Neural progenitor cell (in vitro differentiated cells): Measurements from ENCODE around the gene MORN4. TPM values are rescaled to one million over a fixed set of nuclear protein-coding genes. Genes with fewer than 3 reads are reported as not detected.

ENCODE experiments used
- DNase-seq: peaks from one replicate; pipeline ENCODE4 v3.0.0-alpha.2; 2016; ENCODE audit warnings: low spot score
- H2AFZ ChIP-seq: fragments of 200-600 bp; sonication (generic); replicated peaks from 2 replicates; pipeline ENCODE4 v1.6.1; 2016; ENCODE audit warnings: antibody characterized with exemption
- H3F3A ChIP-seq: fragments of 200-600 bp; sonication (generic); 2 replicates; pipeline ENCODE4 v1.6.1; 2016; ENCODE audit warnings: antibody characterized with exemption, low read depth
- H3K27ac ChIP-seq: fragments of 200-600 bp; sonication (generic); 2 replicates; pipeline ENCODE4 v1.5.1; 2016; ENCODE audit warnings: mild to moderate bottlenecking
- H3K27me3 ChIP-seq: fragments of 200-600 bp; sonication (generic); 2 replicates; pipeline ENCODE4 v1.6.1; 2016; ENCODE audit warnings: mild to moderate bottlenecking, moderate library complexity
- H3K36me3 ChIP-seq: fragments of 200-600 bp; sonication (generic); 2 replicates; pipeline ENCODE4 v1.5.1; 2016
- H3K4me1 ChIP-seq: fragments of 200-600 bp; sonication (generic); 2 replicates; pipeline ENCODE4 v1.6.1; 2016; ENCODE audit warnings: mixed run types
- H3K4me2 ChIP-seq: fragments of 200-600 bp; sonication (generic); 2 replicates; pipeline ENCODE4 v1.6.1; 2016
- H3K4me3 ChIP-seq: fragments of 200-600 bp; sonication (generic); 2 replicates; pipeline ENCODE4 v1.5.1; 2016
- H3K79me2 ChIP-seq: fragments of 200-600 bp; sonication (generic); 2 replicates; pipeline ENCODE4 v1.6.1; 2016; ENCODE audit warnings: low read depth
- H3K9ac ChIP-seq: fragments of 200-600 bp; sonication (generic); 2 replicates; pipeline ENCODE4 v1.6.1; 2016
- H3K9me3 ChIP-seq: fragments of 200-600 bp; sonication (generic); 2 replicates; pipeline ENCODE4 v1.5.1; 2016; ENCODE audit warnings: low read depth
- H4K20me1 ChIP-seq: fragments of 200-600 bp; sonication (generic); 2 replicates; pipeline ENCODE4 v1.6.1; 2016; ENCODE audit warnings: low read depth
- H3K27ac Mint-ChIP-seq: 3 replicates; pipeline ENCODE4 v1.8.0; 2021; ENCODE audit warnings: mixed read lengths
- H3K27me3 Mint-ChIP-seq: 2 replicates; pipeline ENCODE4 v1.8.0; 2022; ENCODE audit warnings: low read depth, mild to moderate bottlenecking, inconsistent platforms, moderate library complexity, mixed read lengths; ENCODE audit not compliant: insufficient read depth
- H3K36me3 Mint-ChIP-seq: 3 replicates; pipeline ENCODE4 v1.8.0; 2021; ENCODE audit warnings: mixed read lengths
- H3K4me1 Mint-ChIP-seq: 3 replicates; pipeline ENCODE4 v1.8.0; 2021; ENCODE audit warnings: mixed read lengths
- H3K4me3 Mint-ChIP-seq: 3 replicates; pipeline ENCODE4 v1.8.0; 2021; ENCODE audit warnings: mild to moderate bottlenecking, moderate library complexity, mixed read lengths
- H3K9me3 Mint-ChIP-seq: 3 replicates; pipeline ENCODE4 v1.8.0; 2020; ENCODE audit warnings: mixed read lengths
- CTCF ChIP-seq: fragments of 200-600 bp; sonication (generic); IDR thresholded peaks from 2 replicates; pipeline ENCODE4 v1.5.1; 2017; ENCODE audit warnings: antibody characterized with exemption, mild to moderate bottlenecking
- EZH2 ChIP-seq: fragments of 200-600 bp; sonication (generic); IDR thresholded peaks from 2 replicates; pipeline ENCODE4 v1.6.1; 2017; ENCODE audit warnings: antibody characterized with exemption, mild to moderate bottlenecking, moderate library complexity
- EZH2phosphoT487 ChIP-seq: fragments of 200-600 bp; sonication (generic); IDR thresholded peaks from 2 replicates; pipeline ENCODE4 v1.6.1; 2017; ENCODE audit warnings: antibody characterized with exemption
- total RNA-seq: library from RNA; depleted of rRNA; stranded (reverse); fragments of >200 nt; gene quantifications from 2 replicates; pipeline ENCODE4 v1.2.3, GENCODE V29; 2015; ENCODE audit warnings: low replicate concordance

Gene MORN4
- total RNA-seq, 1 donor from 2014 or later = 23.8 TPM

- Histone ChIP-seq H3F3A (no peaks in the 10 kb centered on the region), H3K9ac (no peak overlapping the region), H2AFZ (no peak overlapping the region), H3K4me2 (no peak overlapping the region), H3K27ac (no peak overlapping the region), H3K9me3 (no peaks in the 10 kb centered on the region), H3K4me1 (no peaks in the 10 kb centered on the region), H4K20me1 (no peaks in the 10 kb centered on the region), H3K79me2 (no peaks in the 10 kb centered on the region), H3K4me3 (no peak overlapping the region), H3K36me3 (no peaks in the 10 kb centered on the region), H3K27me3 (no peaks in the 10 kb centered on the region)
- Mint-ChIP-seq H3K4me3 (no peak overlapping the region), H3K4me1 (no peaks in the 10 kb centered on the region), H3K36me3 (peaks cover 17% of the 10 kb centered on the region), H3K27ac (no peak overlapping the region), H3K9me3 (no peaks in the 10 kb centered on the region), H3K27me3 (no peaks in the 10 kb centered on the region)
- DNase-seq = no peak
- TF ChIP-seq EZH2 (no peak), CTCF (no peak), EZH2phosphoT487 (no peak)
These were observed 34.2 kb upstream of the MORN4 start for GRCh38 chr10:97667463-97667862.

- Histone ChIP-seq H4K20me1 (no peaks in the 10 kb centered on the region), H3K79me2 (no peaks in the 10 kb centered on the region), H2AFZ (no peak overlapping the region), H3K4me2 (no peak overlapping the region), H3K4me3 (no peak overlapping the region), H3K4me1 (no peaks in the 10 kb centered on the region), H3K27me3 (no peaks in the 10 kb centered on the region), H3K27ac (no peak overlapping the region), H3K9ac (no peak overlapping the region), H3K9me3 (no peaks in the 10 kb centered on the region), H3F3A (no peaks in the 10 kb centered on the region), H3K36me3 (no peaks in the 10 kb centered on the region)
- Mint-ChIP-seq H3K36me3 (peaks cover 17% of the 10 kb centered on the region), H3K4me3 (no peak overlapping the region), H3K4me1 (no peaks in the 10 kb centered on the region), H3K27ac (no peak overlapping the region), H3K27me3 (no peaks in the 10 kb centered on the region), H3K9me3 (no peaks in the 10 kb centered on the region)
- DNase-seq = no peak
- TF ChIP-seq CTCF = no peak
- TF ChIP-seq EZH2phosphoT487 = no peak
- TF ChIP-seq EZH2 = no peak
These were observed 33.7 kb upstream of the MORN4 start for GRCh38 chr10:97666992-97667391.

GRCh38 chr10:97664282-97664850 is 31.1 kb upstream of the MORN4 start:
- no peak overlapping the region for H3K27ac ChIP-seq
- Mint-ChIP-seq H3K9me3 (no peaks in the 10 kb centered on the region), H3K36me3 (peaks cover 19% of the 10 kb centered on the region), H3K4me1 (no peaks in the 10 kb centered on the region), H3K27ac (no peak overlapping the region), H3K27me3 (peaks cover 2% of the 10 kb centered on the region), H3K4me3 (no peak overlapping the region)
- no peak overlapping the region for H3K4me2 ChIP-seq
- no peak overlapping the region for H3K4me3 ChIP-seq
- no peak overlapping the region for H3K9ac ChIP-seq
- H3K36me3 ChIP-seq = no peaks in the 10 kb centered on the region
- no peaks in the 10 kb centered on the region for H3K4me1 ChIP-seq
- H3K27me3 ChIP-seq = no peaks in the 10 kb centered on the region
- DNase-seq = no peak
- no peaks in the 10 kb centered on the region for H3K9me3 ChIP-seq
- TF ChIP-seq EZH2phosphoT487 (no peak), CTCF (no peak), EZH2 (no peak)
- H3F3A ChIP-seq = no peaks in the 10 kb centered on the region
- H4K20me1 ChIP-seq = no peaks in the 10 kb centered on the region
- H3K79me2 ChIP-seq = no peaks in the 10 kb centered on the region
- no peak overlapping the region for H2AFZ ChIP-seq
